GM19239 (cell line): ENCODE measurements around the gene RIN3.
A peak's percentile ranks its signal among the peaks of the same experiment; 100 is the strongest.

Experiments used
- DNase-seq: peaks from one replicate; pipeline ENCODE4 v3.0.0; 2011; ENCODE audit warnings: low spot score; ENCODE audit not compliant: insufficient read length
- FAIRE-seq: peaks from 2 replicates; lab custom pipeline; 2011; peaks lifted over from hg19 to GRCh38; lab: Jason Lieb, UNC

RIN3 gene

GRCh38 chr14:92549859-92550230 is 36.3 kb downstream of the RIN3 start:
- DNase-seq (no peak), FAIRE-seq (peak; percentile 14)

GRCh38 chr14:92551044-92551841 is 37.7 kb downstream of the RIN3 start:
- FAIRE-seq (peak; percentile 99), DNase-seq (no peak)

- DNase-seq (no peak), FAIRE-seq (peak; percentile 23)
These were observed 38.5 kb downstream of the RIN3 start for GRCh38 chr14:92552066-92552465.

- DNase-seq (no peak), FAIRE-seq (no peak)
These were observed 39.9 kb downstream of the RIN3 start for GRCh38 chr14:92553438-92553837.

- DNase-seq (no peak), FAIRE-seq (peak; percentile 76)
These were observed 42.0 kb downstream of the RIN3 start for GRCh38 chr14:92555465-92556111.

GRCh38 chr14:92556255-92556741 is 42.7 kb downstream of the RIN3 start:
- peak; percentile 80 for FAIRE-seq
- DNase-seq, result no peak

GRCh38 chr14:92556863-92557543 is 43.4 kb downstream of the RIN3 start:
- FAIRE-seq, result peak; percentile 39
- DNase-seq, result no peak

- DNase-seq (no peak), FAIRE-seq (no peak)
These were observed 43.9 kb downstream of the RIN3 start for GRCh38 chr14:92557544-92557912.

GRCh38 chr14:92558319-92558718 is 44.7 kb downstream of the RIN3 start:
- FAIRE-seq, result no peak

GRCh38 chr14:92559486-92559885 is 45.9 kb downstream of the RIN3 start:
- no peak for FAIRE-seq
- DNase-seq, result no peak

More at GRCh38 chr14:92558319-92558718, 44.7 kb downstream of the RIN3 start:
- DNase-seq, result no peak

- DNase-seq (no peak), FAIRE-seq (peak; percentile 31)
These were observed 46.7 kb downstream of the RIN3 start for GRCh38 chr14:92560106-92560865.

- no peak for DNase-seq
- no peak for FAIRE-seq
These were observed 48.4 kb downstream of the RIN3 start for GRCh38 chr14:92561906-92562479.

GRCh38 chr14:92563359-92563758 is 49.8 kb downstream of the RIN3 start:
- FAIRE-seq, result peak; percentile 95

GRCh38 chr14:92563765-92564285 is 50.2 kb downstream of the RIN3 start:
- FAIRE-seq, result no peak
- no peak for DNase-seq

More at GRCh38 chr14:92563359-92563758, 49.8 kb downstream of the RIN3 start:
- no peak for DNase-seq

GRCh38 chr14:92564344-92565039 is 50.9 kb downstream of the RIN3 start:
- DNase-seq (no peak), FAIRE-seq (peak; percentile 33)

- FAIRE-seq, result no peak
- no peak for DNase-seq
These were observed 51.6 kb downstream of the RIN3 start for GRCh38 chr14:92565040-92565717.

- FAIRE-seq (no peak), DNase-seq (no peak)
These were observed 52.1 kb downstream of the RIN3 start for GRCh38 chr14:92565718-92566115.

GRCh38 chr14:92567173-92567725 is 53.7 kb downstream of the RIN3 start:
- FAIRE-seq (peak; percentile 69), DNase-seq (no peak)
